ENCODE measurements around the gene TBC1D5.
"Not testable (repeated sequence)": the region's sequence is repeated elsewhere in the genome, so short reads cannot be mapped to it uniquely, and the experiment has no call there.

Gene TBC1D5

DNA sequence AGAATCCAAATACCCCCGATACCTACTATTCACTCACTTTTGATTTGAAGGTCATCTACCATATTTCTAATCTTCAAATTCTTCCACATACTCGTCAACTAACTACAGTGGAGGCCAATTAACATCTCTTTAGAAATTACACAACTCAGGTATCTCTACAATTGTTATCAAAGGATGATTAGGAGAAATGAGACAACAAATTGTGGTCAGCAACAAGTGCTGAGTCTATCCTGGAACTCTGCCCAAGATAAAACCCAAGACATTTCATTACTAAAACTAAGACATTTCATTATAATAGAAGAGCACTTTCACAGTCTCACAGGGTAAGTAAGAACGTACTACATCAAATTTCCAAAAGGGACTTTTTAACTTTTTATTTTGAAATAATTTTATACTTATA is 100.0 kb downstream of the TBC1D5 start:
- no peak for DNase-seq (ENCODE audit: low read depth)

DNA sequence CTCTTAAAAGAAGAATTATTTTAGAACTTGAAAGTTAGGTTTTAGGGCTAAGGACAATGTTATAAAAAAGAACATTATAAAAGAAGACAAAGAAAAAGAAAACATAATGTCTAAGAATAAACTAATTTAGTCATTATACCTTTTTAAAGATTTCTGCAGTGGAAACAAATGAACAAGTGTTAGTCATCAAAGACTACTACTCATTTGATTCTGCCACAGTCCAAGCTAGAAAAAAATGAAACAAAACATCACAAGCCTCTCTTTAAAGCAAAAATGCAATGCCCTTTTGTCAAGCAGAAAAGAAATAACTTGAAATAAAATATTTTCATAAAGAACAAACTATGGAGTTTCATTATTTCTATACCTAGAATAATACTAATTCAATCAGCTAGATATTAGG is 102.0 kb downstream of the TBC1D5 start:
- no peak for DNase-seq (ENCODE audit: low read depth)

DNA sequence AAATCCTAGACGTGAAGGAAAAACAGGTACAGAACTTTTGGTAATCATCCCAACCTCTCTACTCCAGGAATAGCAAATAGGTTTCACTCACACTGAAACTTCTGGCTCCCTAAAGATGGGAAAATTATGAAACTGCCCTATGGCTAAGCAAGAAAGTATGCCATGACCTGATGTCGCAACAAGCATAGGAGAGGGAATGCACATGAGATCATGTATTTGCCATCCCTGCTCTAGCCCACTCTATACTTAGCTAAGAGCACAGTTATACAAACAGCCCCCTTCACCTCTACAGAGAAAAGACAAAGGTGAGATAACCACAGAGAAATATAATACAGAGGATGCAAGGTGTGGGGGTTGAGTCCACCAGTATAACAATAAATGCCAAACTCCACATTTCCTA is 102.7 kb downstream of the TBC1D5 start:
- DNase-seq (ENCODE audit: low read depth), result no peak

DNA sequence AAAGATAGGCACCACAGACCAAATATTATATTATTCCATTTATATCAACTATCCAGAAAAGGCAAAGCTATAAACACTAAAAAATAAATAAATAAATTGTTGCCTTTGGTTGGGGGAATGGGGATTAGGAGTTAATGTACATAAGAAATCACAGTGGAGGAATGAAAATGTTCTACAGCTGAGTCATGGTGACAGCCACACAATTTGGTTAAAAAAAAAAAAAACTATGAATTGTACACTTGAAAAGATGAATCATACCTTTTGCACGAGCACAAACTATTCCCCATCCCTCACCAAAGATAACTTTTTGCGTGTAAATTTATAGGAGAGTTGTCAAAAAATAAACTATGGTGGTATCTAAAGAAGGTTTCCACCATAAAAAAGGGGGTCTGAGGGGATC is 103.2 kb downstream of the TBC1D5 start:
- no peak for DNase-seq (ENCODE audit: low read depth)

DNA sequence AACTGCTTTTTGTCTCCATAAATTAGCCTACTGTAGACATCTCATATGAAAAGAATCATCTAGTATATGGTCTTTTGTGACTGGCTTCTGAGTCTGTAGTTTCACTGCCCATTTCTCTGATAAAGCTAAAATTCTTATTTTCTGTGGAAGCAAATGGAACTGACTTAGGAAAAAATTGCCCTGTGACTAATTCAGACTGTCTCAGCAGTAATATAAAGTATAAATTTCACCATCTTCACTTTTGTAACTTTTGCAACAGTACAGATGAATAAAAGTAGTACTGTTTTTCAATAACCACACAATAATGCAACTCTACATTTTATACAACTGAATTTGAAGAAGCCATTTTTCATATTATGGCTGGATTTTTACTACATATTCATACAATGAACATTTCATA is 104.1 kb downstream of the TBC1D5 start:
- DNase-seq (ENCODE audit: low read depth), result no peak

DNA sequence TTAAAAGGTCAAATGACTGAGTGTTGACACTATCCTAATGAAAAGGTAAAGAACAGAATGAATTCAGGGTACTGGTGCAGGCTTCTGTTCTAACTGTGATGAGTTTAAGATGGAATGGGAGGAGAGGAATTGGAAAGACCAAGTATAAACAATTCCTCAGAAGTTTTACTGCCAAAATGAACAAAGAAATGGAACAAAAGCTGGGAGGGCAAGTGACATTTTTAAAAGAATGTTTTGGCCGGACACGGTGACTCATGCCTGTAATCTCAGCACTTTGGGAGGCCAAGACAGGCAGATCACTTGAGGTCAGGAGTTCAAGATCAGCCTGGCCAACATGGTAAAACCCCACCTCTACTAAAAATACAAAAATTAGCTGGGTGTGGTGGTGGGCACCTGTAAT is 106.8 kb downstream of the TBC1D5 start:
- DNase-seq (ENCODE audit: low read depth), result not testable (repeated sequence)

DNA sequence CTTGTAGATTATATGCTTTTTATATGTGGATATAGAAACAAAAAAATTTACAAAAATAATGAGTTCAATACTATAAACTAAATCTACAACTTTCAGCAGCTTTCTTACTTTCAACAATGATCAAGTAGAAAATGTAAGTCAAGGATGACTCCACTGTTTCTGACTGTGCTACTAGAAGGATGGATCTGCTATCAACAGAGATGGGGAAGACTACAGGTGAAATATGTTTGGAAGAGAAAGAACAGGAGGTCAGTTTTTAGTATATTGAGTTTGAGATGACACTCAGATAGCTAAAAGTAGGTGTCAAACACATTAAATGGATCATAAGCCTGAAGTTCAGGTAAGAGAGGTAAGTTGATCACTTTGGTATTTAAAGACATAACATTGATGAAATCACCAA is 107.5 kb downstream of the TBC1D5 start:
- DNase-seq (ENCODE audit: low read depth), result no peak

DNA sequence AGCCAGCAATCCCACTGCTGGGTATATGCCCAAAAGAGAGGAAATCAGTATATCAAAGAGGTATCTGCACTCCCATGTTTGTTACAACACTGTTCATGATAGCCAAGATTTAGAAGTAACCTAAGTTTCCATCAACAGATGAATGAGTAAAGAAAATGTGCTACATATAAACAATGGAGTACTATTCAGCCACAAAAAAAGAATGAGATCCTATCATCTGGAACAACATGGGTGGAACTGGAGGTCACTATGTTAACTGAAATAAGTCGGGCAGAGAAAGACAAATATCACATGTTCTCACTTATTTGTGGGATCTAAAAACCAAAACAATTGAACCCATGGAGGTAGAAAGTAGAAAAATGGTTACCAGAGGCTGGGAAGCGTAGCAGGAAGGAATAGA is 108.2 kb downstream of the TBC1D5 start:
- DNase-seq (ENCODE audit: low read depth), result no peak

DNA sequence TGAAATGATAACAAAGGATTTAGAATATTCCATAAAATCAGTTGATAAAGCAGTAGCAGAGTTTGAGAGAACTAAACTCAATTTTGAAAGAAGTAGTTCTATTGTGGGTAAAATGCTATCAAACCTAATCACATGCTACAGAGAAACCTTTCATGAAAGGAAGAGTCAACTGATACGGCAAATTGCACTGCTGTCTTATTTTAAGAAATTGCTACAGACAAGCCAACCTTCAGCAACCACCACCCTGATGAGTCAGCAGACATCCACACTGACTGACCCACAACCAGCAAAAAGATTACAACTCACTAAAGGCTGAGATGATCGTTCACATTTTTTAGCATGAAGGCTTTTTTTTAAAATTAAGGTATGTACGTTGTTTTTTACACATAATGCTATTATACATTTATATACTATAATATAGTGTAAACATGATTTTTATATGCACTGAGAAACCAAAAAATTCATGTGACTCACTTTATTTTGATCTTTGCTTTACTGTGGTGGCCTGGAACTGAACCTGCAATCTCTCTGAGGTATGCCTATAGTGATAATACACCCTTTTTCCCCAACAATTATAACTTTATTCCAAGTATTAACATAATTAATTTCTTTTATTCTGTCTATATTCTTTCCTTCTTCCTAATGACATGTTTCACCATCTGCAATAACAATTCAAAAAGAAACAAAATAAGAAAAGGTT is 109.9 kb downstream of the TBC1D5 start:
- no peak for DNase-seq (ENCODE audit: low read depth)

DNA sequence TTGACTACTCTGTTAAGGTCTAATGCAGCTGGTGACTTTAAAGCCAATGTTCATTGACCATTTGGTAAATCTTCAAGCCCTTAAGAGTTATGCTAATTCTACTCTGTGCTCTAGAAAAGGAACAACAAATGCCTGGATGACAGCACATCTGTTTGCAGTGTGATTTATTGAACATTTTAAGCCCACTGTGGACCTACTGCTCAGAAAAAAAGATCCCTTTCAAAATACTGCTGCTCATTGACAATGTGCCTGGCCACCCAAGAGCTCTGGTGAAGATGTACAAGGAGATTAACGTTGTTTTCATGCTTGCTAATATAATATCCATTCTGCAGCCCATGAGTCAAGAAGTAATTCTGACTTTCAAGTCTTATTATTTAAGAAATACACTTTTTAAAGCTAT is 110.8 kb downstream of the TBC1D5 start:
- no peak for DNase-seq (ENCODE audit: low read depth)

DNA sequence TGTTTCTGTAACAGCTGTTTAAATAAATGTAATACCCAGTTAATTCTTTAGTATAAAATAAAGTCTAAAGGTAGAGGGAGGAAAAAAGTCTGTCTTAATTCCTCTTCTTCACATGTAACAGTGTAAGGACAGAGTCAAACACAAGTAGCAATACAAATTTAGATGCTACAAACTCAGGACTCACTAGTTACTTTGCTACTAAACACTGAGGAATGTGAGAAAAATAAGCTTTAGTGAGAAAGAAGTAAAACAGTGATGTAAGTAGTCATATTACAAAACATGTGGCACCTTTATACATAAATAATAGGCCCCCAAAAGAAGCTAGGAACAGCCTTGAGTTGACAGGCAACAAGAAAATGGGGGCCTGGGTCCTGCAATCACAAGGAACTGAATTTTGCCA is 113.0 kb downstream of the TBC1D5 start:
- no peak for DNase-seq (ENCODE audit: low read depth)

DNA sequence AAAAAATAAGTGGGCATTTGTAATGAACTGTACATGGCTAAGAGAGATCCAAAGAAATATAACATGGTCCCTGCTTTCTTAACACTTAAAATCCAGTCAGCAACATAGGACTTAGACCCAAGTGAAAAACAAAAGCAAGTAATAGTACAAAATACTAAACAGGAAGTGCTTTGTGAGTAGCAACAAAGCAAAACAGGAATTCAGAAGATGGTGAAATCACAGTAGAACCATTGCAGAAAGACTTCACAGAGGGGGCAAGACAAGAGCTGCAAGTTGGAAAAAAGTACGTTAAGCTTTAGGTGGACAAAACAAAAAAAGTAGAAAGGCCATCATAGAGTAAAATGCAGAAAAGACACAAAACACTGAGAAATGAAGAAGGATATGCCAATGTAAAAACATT is 116.0 kb downstream of the TBC1D5 start:
- no peak for DNase-seq (ENCODE audit: low read depth)

DNA sequence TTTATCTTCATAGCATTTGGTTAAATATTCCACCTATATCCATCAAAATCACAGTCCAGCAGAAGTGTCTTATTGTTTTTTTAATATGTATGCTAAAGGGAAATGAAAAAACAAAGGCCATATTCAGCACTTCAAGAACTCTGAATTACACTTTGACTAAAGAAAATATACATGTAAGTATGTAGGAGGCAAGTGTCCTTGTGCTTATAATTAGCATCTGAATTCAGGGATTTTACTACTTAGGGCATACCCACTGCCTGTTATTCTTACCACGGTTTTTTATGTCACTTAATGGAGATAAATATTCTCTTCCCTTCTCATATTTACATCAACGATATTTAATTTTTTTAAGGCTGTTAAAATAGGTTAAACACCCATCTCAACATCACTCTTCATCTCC is 117.3 kb downstream of the TBC1D5 start:
- DNase-seq (ENCODE audit: low read depth), result no peak

DNA sequence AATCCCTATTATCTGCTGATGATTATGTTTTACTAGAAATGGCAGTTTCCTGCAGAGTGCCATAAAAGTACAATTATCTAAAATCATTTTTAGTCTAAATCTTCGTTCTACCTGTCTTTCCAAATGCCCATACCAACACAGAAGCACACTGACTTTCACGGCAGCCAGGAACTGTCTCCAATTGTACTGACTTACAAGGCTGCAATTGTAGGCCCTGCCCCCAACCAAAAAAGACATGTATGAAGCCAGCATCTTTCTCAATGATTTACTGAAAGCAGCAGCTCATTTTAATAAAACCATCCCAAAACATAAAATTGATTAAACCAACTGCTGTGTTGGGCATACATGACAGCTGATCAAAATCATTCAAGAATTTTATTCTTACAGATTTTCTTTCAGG is 119.0 kb downstream of the TBC1D5 start:
- DNase-seq (ENCODE audit: low read depth), result no peak

DNA sequence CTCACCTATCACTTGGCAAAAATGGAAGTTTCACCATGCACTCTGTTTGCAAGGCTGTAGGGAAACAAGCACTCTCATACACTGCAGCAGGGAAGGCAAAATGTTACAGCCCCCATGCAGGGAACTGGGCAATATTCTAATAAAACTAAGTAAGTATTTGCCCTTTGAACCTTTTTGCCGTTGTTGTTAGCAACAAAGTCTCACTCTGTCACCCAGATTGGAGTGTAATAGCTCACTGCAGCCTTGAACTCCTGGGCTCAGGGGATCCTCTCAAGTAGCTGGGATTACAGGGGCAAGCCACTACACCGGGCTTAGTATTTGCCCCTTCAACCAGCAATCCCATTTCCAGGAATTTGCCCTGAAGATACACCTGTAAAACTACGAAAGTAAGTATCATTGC is 122.5 kb downstream of the TBC1D5 start:
- DNase-seq (ENCODE audit: low read depth), result no peak

DNA sequence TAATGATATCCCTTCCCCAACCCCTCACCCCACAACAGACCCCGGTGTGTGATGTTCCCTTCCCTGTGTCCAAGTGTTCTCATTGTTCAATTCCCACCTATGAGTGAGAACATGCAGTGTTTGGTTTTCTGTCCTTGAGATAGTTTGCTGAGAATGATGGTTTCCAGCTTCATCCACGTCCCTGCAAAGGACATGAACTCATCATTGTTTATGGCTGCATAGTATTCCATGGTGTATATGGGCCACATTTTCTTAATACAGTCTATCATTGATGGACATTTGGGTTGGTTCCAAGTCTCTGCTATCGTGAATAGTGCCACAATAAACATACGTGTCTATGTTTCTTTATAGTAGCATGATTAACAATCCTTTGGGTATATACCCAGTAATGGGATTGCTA is 129.4 kb downstream of the TBC1D5 start:
- not testable (repeated sequence) for DNase-seq (ENCODE audit: low read depth)

DNA sequence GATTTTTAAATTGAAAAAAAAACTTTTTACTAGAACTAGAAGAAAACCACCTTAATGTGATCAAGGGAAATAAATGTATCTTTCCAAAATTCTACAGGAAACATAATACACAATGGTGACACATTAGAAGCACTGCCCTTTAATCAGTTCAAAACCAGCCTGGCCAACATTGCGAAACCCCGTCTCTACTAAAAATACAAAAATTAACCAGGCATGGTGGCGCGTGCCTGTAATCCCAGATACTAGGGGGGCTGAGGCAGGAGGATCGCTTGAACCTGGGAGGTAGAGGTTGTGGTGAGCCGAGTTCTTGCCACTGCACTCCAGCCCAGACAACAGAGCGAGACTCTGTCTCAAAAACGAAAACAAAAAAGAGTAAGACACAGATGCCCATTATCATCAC is 134.5 kb downstream of the TBC1D5 start:
- DNase-seq (ENCODE audit: low read depth), result no peak

DNA sequence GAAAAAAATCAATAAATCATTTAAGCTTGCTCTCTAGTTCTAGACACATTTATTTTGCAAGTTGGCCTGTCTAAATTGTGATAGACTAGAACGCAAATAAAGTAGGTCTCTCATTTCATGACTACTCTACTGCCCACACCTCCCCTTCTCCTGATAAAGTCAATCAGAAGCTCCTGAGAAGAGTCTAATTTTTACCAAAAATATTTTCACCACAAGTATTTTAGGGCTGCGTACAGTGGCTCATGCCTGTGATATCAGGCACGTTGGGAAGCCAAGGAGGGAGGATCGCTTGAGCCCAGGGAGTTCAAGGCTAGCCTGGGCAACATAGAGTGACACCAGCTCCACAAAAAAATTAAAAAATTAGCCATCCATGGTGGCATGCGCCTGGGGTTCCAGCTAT is 136.5 kb downstream of the TBC1D5 start:
- no peak for DNase-seq (ENCODE audit: low read depth)

DNA sequence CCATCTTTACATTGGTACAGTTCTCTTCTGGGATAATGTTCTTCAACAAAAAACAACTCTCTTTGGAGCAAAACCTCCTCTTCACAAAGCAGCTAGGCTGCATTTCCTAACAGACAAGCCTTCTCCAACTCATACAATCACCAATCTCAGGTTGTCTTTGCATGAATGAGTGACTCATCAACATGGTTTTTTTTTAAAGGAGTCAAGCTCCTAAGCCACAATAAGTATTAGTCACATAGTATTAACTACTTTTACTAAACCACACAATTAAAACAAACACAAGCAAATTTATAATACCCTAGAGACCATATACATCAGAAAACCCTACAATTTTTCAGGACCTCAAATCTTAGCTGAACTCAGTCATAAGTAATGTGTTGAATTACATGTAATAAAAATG is 137.4 kb downstream of the TBC1D5 start:
- DNase-seq (ENCODE audit: low read depth), result no peak

DNA sequence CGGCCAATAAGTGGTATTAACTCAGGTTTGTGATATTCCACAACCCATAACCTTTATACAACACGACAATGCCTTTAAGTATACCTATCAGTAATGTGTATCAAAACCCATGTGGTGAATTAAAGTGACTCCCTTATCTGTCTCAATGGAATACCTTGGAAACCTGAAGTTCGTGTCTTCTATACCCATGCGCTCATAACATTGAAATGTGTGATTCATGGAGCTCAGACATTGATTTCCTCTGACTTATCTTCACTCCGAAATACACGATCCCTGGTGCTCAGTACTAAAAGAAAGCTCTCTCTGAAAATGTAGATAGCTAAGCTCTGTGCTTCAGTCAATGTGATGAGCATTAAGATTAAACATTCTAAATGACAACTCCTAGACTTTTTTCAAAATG is 140.3 kb downstream of the TBC1D5 start:
- DNase-seq (ENCODE audit: low read depth), result no peak

DNA sequence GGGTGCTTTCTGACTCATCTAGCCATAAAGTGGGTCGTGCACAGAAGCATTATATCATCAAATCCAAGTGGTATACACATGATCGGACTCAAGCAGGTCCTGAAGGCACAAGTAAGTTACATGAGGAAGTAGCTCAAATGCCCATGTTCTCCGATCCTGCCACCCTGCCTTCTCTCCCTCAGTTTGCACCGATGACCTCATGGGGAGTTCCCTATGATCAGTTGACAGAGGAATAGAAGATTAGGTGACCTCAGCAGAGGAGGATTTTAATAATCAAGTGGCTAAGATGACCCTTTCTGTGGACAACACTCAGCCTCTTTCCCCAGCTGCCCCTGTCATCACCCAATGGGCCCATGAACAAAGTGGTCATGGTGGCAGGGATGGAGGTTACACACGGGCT is 149.5 kb downstream of the TBC1D5 start:
- no peak for DNase-seq (ENCODE audit: low read depth)

DNA sequence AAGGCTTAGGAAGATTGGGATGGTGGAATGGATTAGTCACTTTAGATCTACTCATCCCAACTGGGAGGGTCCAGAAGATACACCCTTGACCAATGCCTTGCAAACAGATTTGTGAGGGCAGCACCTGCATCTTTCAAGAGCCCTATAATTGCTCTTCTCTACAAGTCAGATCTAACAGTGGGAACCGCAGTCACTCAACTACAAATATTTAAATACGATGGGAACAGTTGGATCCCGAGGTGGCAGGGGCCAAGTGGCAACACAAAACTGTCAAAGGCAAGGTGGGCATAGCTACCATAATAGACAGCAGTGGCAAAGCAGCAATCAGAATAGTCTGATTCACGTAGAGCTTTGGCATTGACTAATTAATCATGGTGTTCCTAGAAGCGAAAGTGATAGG is 152.0 kb downstream of the TBC1D5 start:
- no peak for DNase-seq (ENCODE audit: low read depth)

DNA sequence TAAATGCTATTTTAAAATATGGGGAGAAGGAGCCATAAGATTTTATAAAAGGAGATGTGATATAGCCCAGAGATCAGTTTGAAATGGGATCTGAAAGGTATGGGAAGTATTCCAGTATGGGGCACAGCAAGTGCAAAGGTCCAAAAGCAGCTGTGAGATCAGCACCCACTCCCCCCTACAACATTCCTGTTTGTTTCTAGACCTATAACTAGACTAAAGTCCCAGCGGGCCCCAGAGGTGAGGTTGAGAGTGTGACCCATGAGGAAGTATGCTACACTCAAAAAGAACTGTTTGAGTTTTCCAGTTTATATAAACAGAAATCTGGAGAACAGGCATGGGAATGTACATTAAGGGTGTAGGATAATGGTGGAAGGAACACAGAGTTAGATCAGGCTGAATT is 152.5 kb downstream of the TBC1D5 start:
- no peak for DNase-seq (ENCODE audit: low read depth)

DNA sequence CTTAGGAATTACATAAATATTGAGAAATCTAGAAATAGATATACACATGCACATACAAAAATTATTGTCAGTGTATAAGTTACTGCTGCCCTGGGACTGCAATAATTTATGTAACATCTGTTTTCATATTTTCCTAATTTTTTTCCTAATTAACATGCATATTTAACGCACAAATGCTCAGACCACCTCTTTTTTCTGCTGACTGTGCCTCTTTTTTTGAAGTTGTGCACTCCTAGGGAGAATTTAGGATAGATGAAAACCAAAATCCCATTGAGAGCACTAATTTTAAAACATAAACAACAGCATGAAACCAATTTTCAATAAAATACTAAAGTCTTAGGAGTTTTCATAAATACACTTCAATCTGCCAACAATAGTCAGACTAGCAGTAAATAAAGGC is 154.0 kb downstream of the TBC1D5 start:
- no peak for DNase-seq (ENCODE audit: low read depth)
